ENCODE results near the gene FAM53B.

- TF ChIP-seq, protein P1, sequence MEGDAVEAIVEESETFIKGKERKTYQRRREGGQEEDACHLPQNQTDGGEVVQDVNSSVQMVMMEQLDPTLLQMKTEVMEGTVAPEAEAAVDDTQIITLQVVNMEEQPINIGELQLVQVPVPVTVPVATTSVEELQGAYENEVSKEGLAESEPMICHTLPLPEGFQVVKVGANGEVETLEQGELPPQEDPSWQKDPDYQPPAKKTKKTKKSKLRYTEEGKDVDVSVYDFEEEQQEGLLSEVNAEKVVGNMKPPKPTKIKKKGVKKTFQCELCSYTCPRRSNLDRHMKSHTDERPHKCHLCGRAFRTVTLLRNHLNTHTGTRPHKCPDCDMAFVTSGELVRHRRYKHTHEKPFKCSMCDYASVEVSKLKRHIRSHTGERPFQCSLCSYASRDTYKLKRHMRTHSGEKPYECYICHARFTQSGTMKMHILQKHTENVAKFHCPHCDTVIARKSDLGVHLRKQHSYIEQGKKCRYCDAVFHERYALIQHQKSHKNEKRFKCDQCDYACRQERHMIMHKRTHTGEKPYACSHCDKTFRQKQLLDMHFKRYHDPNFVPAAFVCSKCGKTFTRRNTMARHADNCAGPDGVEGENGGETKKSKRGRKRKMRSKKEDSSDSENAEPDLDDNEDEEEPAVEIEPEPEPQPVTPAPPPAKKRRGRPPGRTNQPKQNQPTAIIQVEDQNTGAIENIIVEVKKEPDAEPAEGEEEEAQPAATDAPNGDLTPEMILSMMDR (IDR thresholded peaks at IDR 0.05; ENCODE audit: low read length) = no peak
- TF ChIP-seq EZH2 (optimal IDR thresholded peaks at IDR 0.05; ENCODE audit: low read depth, low read length) = no peak
Observed at GRCh38 chr10:124621637-124622036, 122.5 kb downstream of the FAM53B start.

Data from MM.1S (cell line).